Fibroblast of gingiva (primary cell): ENCODE measurements around the gene ANKRD6.
"Not testable (repeated sequence)": the region's sequence is repeated elsewhere in the genome, so short reads cannot be mapped to it uniquely, and the experiment has no call there.

ENCODE experiments used
- DNase-seq: peaks from one replicate; pipeline ENCODE4 v3.0.0-alpha.2; 2011; ENCODE audit warnings: low read depth

The ANKRD6 gene

GRCh38 chr6:89432875-89433251, at the start of gene ANKRD6:
Gene ANKRD6 (plus strand): TSS chr6:89433152. CDS start chr6:89566977, 133,825 bp downstream.
- peak; percentile 31 for DNase-seq

- DNase-seq = no peak
Observed at GRCh38 chr6:89385156-89385667, 47.7 kb upstream of the ANKRD6 start.

- DNase-seq = no peak
Observed at GRCh38 chr6:89385846-89386245, 47.1 kb upstream of the ANKRD6 start.

GRCh38 chr6:89386917-89387491, 45.9 kb upstream of the ANKRD6 start:
- DNase-seq = no peak

- no peak for DNase-seq
Observed at GRCh38 chr6:89387516-89388201, 45.3 kb upstream of the ANKRD6 start.

GRCh38 chr6:89388846-89389245, 44.1 kb upstream of the ANKRD6 start:
- no peak for DNase-seq

GRCh38 chr6:89392823-89393222, 40.1 kb upstream of the ANKRD6 start:
- DNase-seq = no peak

GRCh38 chr6:89393659-89394058, 39.3 kb upstream of the ANKRD6 start:
- DNase-seq = no peak

GRCh38 chr6:89397884-89398283, 35.1 kb upstream of the ANKRD6 start:
- not testable (repeated sequence) for DNase-seq

- DNase-seq = no peak
Observed at GRCh38 chr6:89398762-89399525, 34.0 kb upstream of the ANKRD6 start.

GRCh38 chr6:89400050-89400449, 32.9 kb upstream of the ANKRD6 start:
- no peak for DNase-seq

GRCh38 chr6:89400912-89401399, 32.0 kb upstream of the ANKRD6 start:
- DNase-seq = no peak

GRCh38 chr6:89402776-89403175, 30.2 kb upstream of the ANKRD6 start:
- DNase-seq = no peak

GRCh38 chr6:89404512-89404911, 28.4 kb upstream of the ANKRD6 start:
- no peak for DNase-seq

GRCh38 chr6:89406141-89406540, 26.8 kb upstream of the ANKRD6 start:
- DNase-seq = no peak

GRCh38 chr6:89409461-89410035, 23.4 kb upstream of the ANKRD6 start:
- DNase-seq = no peak

GRCh38 chr6:89410231-89410761, 22.7 kb upstream of the ANKRD6 start:
- no peak for DNase-seq

GRCh38 chr6:89410788-89411144, 22.2 kb upstream of the ANKRD6 start:
- DNase-seq = no peak

- DNase-seq = no peak
Observed at GRCh38 chr6:89411145-89412070, 21.5 kb upstream of the ANKRD6 start.

GRCh38 chr6:89412071-89413005, 20.6 kb upstream of the ANKRD6 start, which contains the start of gene RRAGD:
Gene RRAGD (minus strand): TSS chr6:89412273. CDS start chr6:89411993, 280 bp downstream.
- no peak for DNase-seq
